Muscle layer of duodenum (tissue), 2 donors: ENCODE measurements around the gene MBNL2.
A peak's percentile ranks its signal among the peaks of the same experiment; 100 is the strongest.

ENCODE experiments used
- H3K27ac ChIP-seq: one replicate; pipeline ENCODE4 v1.7.0; 2013; ENCODE audit warnings: mild to moderate bottlenecking, low read length
- H3K27me3 ChIP-seq: one replicate; pipeline ENCODE4 v1.7.0; 2013; ENCODE audit warnings: low read depth, mild to moderate bottlenecking, control low read depth, low read length
- H3K36me3 ChIP-seq, 2 donors: one replicate each; pipeline ENCODE4 v1.7.0; 2013; ENCODE audit warnings: low read length in 2 of 2, control low read depth in 1 of 2, mild to moderate bottlenecking in 1 of 2; ENCODE audit not compliant: insufficient read depth in 2 of 2, control insufficient read depth in 1 of 2
- H3K4me1 ChIP-seq, 2 donors: one replicate each; pipeline ENCODE4 v1.7.0; 2013; ENCODE audit warnings: low read length in 2 of 2, mild to moderate bottlenecking in 2 of 2, control low read depth in 1 of 2, moderate library complexity in 1 of 2; ENCODE audit not compliant: insufficient read depth in 2 of 2, control insufficient read depth in 1 of 2
- H3K4me3 ChIP-seq, 2 donors: one replicate each; pipeline ENCODE4 v1.7.0; 2013; ENCODE audit warnings: low read length in 2 of 2, low read depth in 1 of 2, mild to moderate bottlenecking in 1 of 2
- H3K9me3 ChIP-seq, 2 donors: one replicate each; pipeline ENCODE4 v1.7.0; 2013; ENCODE audit warnings: low read length in 2 of 2, control low read depth in 1 of 2, mild to moderate bottlenecking in 1 of 2; ENCODE audit not compliant: control insufficient read depth in 1 of 2
- donor health status: healthy.

MBNL2 gene

DNA sequence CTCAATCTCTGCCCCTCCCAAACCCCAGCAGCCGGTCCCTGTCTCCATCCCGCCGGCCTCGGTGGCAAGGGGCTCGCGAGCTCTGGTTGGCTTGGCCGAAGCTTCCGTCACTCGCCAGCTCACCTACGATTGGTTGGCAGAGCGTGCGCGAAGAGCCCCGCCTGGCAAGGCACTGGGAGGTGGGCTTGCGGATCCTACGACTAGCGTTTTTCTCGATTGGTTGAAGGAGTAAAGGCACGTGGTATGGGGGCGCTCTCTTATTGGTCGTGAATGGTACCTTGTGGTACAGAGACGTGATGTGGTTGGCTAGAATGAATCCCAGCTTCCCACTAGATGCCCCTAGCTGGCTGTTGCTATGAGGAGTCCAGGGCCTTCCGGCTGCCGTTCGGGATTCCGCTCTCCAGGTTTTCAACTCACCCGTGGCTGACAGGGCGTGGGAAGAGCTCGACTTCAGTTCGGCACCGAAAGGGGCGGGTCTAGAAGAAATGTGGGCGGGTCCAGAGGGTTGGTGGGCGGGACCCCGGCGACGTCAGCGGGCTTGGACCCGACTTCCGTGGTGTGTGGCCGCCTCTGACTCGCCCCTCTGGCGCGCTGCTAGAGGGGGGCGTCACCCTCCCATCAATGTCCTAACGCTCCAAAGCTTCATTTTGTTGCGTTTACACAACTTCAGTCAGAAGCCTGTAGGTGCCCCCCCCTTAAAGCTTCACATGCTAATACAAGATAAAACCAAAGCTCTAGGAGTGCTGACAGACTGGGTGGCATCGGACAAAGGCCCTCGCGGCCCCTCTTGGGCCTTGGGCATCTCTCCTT is 211.0 kb downstream of the MBNL2 start:
- H3K27ac ChIP-seq = peak overlapping the region; percentile 99
- peak overlapping the region; percentile 89 to 95 for H3K4me3 ChIP-seq
- H3K36me3 ChIP-seq = peaks cover 0 to 4% of the 10 kb centered on the region in 2 donors
- no peaks in the 10 kb centered on the region for H3K27me3 ChIP-seq
- H3K4me1 ChIP-seq = peaks cover 3 to 22% of the 10 kb centered on the region in 2 donors
- H3K9me3 ChIP-seq = no peaks in the 10 kb centered on the region

DNA sequence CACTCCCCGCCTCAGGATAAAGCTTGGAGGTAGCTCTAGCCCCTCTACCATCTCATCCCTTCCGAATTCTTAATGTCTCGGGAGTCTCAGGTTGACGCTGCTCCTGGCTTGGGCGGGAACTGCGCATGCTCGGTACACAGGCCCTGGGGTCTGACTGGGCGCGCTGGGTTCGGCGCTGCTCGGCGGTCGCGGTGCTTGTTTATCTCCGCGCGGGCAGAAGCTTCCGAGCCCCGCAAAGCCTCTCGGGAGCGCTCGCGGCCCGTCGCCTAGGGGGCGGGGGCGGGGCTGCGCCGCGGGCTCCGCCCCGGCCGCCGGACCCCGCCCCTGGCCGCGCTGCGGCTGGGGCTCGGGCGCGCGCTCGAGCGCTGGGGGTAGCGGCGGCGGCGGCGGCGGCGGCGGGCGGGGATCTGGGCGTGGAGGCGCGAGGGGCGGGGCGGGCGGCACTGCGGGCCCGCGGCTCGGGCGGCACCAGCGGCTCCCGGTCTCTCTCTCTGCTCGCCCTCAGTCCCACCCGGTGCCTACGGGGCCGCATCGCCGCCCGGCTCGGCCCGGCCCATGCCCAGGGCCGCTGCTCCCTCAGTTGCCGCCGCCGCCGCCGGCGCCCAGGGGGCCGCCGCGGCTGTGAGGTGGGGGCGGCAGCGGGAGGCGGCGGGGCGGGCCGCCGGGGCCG is 211.7 kb downstream of the MBNL2 start, which contains the start of gene RAP2A:
TSS of gene RAP2A (plus strand) at position 443 of the 670 bp plus-strand sequence. CDS start 302 bp downstream, outside the sequence.
- H3K36me3 ChIP-seq = peaks cover 0 to 4% of the 10 kb centered on the region in 2 donors
- peaks cover 3 to 22% of the 10 kb centered on the region in 2 donors for H3K4me1 ChIP-seq
- peak within 1 kb of the TSS; percentile 99 for H3K27ac ChIP-seq
- no peaks in the 10 kb centered on the region for H3K27me3 ChIP-seq
- H3K4me3 ChIP-seq = peak within 1 kb of the TSS; percentile 89 to 95
- H3K9me3 ChIP-seq = no peaks in the 10 kb centered on the region

DNA sequence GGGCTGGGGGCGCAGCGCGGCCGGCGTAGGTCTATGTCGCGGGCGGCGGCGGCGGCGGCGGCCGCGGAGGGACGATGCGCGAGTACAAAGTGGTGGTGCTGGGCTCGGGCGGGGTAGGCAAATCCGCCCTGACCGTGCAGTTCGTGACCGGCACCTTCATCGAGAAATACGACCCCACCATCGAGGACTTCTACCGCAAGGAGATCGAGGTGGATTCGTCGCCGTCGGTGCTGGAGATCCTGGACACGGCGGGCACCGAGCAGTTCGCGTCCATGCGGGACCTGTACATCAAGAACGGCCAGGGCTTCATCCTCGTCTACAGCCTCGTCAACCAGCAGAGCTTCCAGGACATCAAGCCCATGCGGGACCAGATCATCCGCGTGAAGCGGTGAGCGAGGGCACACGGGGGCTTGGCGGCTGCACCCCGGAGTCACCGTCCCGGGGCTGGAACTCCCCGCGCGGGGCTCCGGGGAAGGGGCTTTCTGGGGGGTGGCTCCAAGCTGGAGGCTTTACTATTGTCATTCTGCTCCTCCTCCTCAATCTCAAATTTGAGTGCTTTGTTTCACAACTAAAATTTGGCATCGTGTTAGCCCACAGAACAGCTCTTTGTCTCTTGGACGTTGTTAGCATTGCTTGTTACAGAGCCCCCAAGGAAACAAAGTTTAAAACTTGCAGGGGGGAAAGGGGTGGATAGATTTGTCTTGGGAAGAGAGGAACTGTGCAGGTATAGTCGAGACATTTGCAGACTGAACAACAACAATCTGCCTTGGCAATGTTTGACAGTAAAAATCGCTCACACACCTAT is 212.5 kb downstream of the MBNL2 start:
- peak overlapping the region; percentile 81 to 83 for H3K4me3 ChIP-seq
- H3K9me3 ChIP-seq = no peaks in the 10 kb centered on the region
- peaks cover 3 to 22% of the 10 kb centered on the region in 2 donors for H3K4me1 ChIP-seq
- H3K27me3 ChIP-seq = no peaks in the 10 kb centered on the region
- peak overlapping the region; percentile 54 for H3K27ac ChIP-seq
- H3K36me3 ChIP-seq = peaks cover 0 to 4% of the 10 kb centered on the region in 2 donors

GRCh38 chr13:97435323-97435722 is 213.2 kb downstream of the MBNL2 start:
- H3K9me3 ChIP-seq = no peaks in the 10 kb centered on the region
- H3K36me3 ChIP-seq = peaks cover 0 to 4% of the 10 kb centered on the region in 2 donors
- peak overlapping the region; percentile 81 to 83 for H3K4me3 ChIP-seq
- peaks cover 3 to 19% of the 10 kb centered on the region in 2 donors for H3K4me1 ChIP-seq
- peak overlapping the region; percentile 54 for H3K27ac ChIP-seq
- H3K27me3 ChIP-seq = no peaks in the 10 kb centered on the region

DNA sequence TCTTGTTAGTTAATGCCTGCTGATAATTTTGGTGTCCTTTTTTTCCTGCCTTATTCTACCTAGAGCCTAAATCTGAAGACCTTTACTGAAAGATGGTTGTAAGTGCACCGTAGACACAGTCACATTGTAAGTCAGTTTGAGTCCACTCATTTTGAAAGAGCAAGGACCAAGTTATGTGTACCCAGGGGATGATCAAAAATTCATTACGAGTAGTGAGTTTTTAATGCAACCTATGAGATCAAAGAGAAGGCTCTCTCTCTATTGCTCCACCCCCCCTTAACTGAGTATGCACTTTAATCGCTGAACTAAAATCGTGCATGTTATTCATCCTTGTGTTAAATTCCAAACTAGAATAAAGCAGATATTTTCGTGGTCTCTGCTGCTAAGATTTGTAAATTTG is 213.7 kb downstream of the MBNL2 start:
- H3K4me1 ChIP-seq = peaks cover 3 to 19% of the 10 kb centered on the region in 2 donors
- peak overlapping the region; percentile 54 to 60 for H3K4me3 ChIP-seq
- H3K36me3 ChIP-seq = peaks cover 0 to 4% of the 10 kb centered on the region in 2 donors
- no peak overlapping the region for H3K27ac ChIP-seq
- H3K9me3 ChIP-seq = no peaks in the 10 kb centered on the region
- H3K27me3 ChIP-seq = no peaks in the 10 kb centered on the region

GRCh38 chr13:97436845-97437244 is 214.7 kb downstream of the MBNL2 start:
- H3K27me3 ChIP-seq = no peaks in the 10 kb centered on the region
- peaks cover 3 to 19% of the 10 kb centered on the region in 2 donors for H3K4me1 ChIP-seq
- H3K36me3 ChIP-seq = peaks cover 0 to 4% of the 10 kb centered on the region in 2 donors
- H3K27ac ChIP-seq = no peak overlapping the region
- H3K9me3 ChIP-seq = no peaks in the 10 kb centered on the region
- peak overlapping the region in 1 of 2 donors; percentile 35 for H3K4me3 ChIP-seq

DNA sequence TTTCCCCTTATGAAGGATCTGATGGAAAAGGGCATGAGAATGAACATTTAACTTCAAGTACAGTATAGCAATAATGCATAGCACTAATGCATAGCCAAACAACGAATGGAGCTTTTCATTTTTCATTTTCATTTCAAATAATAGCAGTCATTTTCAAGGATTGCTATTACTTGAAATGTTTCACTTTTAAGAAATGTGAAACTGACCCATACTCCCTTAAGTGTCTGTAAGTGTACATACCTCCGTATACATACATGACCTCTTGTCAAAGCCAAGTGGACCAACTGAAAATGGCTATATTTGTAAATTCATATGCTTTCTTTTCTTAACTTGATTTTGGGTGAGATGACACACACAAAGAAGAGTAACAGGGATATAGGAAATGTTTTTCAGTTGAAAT is 215.6 kb downstream of the MBNL2 start:
- no peak overlapping the region for H3K4me3 ChIP-seq
- H3K9me3 ChIP-seq = no peaks in the 10 kb centered on the region
- peaks cover 0 to 4% of the 10 kb centered on the region in 2 donors for H3K36me3 ChIP-seq
- H3K4me1 ChIP-seq = peaks cover 3 to 14% of the 10 kb centered on the region in 2 donors
- H3K27ac ChIP-seq = no peak overlapping the region
- no peaks in the 10 kb centered on the region for H3K27me3 ChIP-seq

DNA sequence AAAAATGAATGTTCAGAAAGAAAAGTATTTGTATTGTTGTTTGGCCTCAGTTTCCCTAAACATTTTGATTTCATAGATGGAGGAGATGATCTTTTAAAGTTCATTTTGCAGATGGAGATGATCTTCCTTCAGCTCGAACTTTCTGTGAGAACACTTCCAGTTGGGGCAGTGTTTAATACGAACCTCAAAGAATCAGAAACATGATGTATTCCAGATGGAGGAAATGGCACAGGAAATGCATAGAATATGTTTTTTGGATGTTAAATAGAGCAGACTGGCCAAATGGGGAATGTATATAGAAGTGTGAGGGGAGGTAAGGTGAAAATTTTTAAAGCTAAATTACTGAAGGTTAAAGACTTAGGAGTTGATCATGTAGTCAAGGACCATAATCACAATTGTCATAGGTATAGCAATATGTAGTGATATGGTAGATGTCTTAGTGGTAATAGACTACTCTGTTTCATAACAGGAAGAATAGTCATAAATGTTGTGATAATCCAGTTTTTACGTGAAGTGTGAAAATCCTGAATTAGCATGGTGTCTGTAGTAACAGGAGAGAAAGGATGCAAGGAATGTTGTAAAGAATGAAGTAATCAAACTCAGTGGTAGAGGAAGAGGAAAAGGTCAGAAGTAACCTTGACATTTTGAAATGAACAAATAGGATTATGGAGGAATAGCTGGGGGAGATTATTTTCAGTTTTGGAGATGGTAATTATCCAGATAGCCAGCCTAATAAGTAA is 216.9 kb downstream of the MBNL2 start:
- Histone ChIP-seq H3K4me1 (peaks cover 3 to 14% of the 10 kb centered on the region in 2 donors), H3K9me3 (no peaks in the 10 kb centered on the region), H3K27me3 (no peaks in the 10 kb centered on the region), H3K4me3 (no peak overlapping the region), H3K36me3 (no peaks in the 10 kb centered on the region), H3K27ac (no peak overlapping the region)

- no peaks in the 10 kb centered on the region for H3K36me3 ChIP-seq
- no peaks in the 10 kb centered on the region for H3K27me3 ChIP-seq
- no peaks in the 10 kb centered on the region for H3K9me3 ChIP-seq
- H3K4me1 ChIP-seq = peaks cover 2 to 13% of the 10 kb centered on the region in 2 donors
- H3K4me3 ChIP-seq = no peak overlapping the region
- H3K27ac ChIP-seq = no peak overlapping the region
Observed at GRCh38 chr13:97440598-97441170, 218.6 kb downstream of the MBNL2 start.

DNA sequence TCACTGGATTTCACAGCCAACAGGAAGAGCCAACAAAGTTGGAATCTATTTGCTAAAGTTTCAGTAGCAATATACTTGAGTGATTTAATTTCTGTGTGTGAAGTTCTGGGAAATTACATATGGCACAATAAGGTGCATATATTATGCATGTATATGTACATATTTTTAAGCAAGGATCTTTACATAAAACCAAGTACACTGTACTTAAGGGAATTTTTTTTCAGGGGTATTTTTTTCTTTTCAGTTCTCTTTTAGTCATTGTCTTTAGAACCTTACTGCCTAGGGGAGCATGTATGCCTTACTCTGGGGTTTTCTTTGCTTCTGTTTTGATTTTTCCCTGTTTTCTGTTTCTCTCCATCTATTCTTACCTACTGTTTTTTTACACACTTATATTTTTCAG is 219.2 kb downstream of the MBNL2 start:
- Histone ChIP-seq H3K4me1 (peaks cover 0 to 6% of the 10 kb centered on the region in 2 donors), H3K27me3 (no peaks in the 10 kb centered on the region), H3K4me3 (no peak overlapping the region), H3K9me3 (no peaks in the 10 kb centered on the region), H3K27ac (no peak overlapping the region), H3K36me3 (no peaks in the 10 kb centered on the region)
